Measurements from ENCODE around the gene RPS3. TPM values are rescaled to one million over a fixed set of nuclear protein-coding genes. Genes with fewer than 3 reads are reported as not detected.

The RPS3 gene
- total RNA-seq, 1 donor = 1,703 TPM

- no peak for TF ChIP-seq CTCF (IDR thresholded peaks at IDR 0.05; ENCODE audit: insufficient read depth, low read depth, low read length)
- no peak overlapping the region for H3K4me3 ChIP-seq (ENCODE audit: low read depth, low read length)
- no peak for DNase-seq (ENCODE audit: low read depth)
Observed at GRCh38 chr11:75380716-75381420, 18.4 kb upstream of the RPS3 start.

GRCh38 chr11:75383246-75383645 is 16.1 kb upstream of the RPS3 start:
- no peak overlapping the region for H3K4me3 ChIP-seq (ENCODE audit: low read depth, low read length)
- TF ChIP-seq CTCF (IDR thresholded peaks at IDR 0.05; ENCODE audit: insufficient read depth, low read depth, low read length) = no peak
- no peak for DNase-seq (ENCODE audit: low read depth)

GRCh38 chr11:75384438-75385080 is 14.8 kb upstream of the RPS3 start:
- H3K4me3 ChIP-seq (ENCODE audit: low read depth, low read length) = no peak overlapping the region
- TF ChIP-seq CTCF (IDR thresholded peaks at IDR 0.05; ENCODE audit: insufficient read depth, low read depth, low read length) = peak; percentile 96
- DNase-seq (ENCODE audit: low read depth) = peak; percentile 69

- H3K4me3 ChIP-seq (ENCODE audit: low read depth, low read length) = no peak overlapping the region
- no peak for TF ChIP-seq CTCF (IDR thresholded peaks at IDR 0.05; ENCODE audit: insufficient read depth, low read depth, low read length)
- peak; percentile 18 for DNase-seq (ENCODE audit: low read depth)
Observed at GRCh38 chr11:75386942-75387630, 12.2 kb upstream of the RPS3 start.

GRCh38 chr11:75387736-75388294 is 11.5 kb upstream of the RPS3 start:
- H3K4me3 ChIP-seq (ENCODE audit: low read depth, low read length) = no peak overlapping the region
- no peak for TF ChIP-seq CTCF (IDR thresholded peaks at IDR 0.05; ENCODE audit: insufficient read depth, low read depth, low read length)
- no peak for DNase-seq (ENCODE audit: low read depth)

GRCh38 chr11:75388386-75389275 is 10.7 kb upstream of the RPS3 start:
- peak; percentile 78 for DNase-seq (ENCODE audit: low read depth)
- TF ChIP-seq CTCF (IDR thresholded peaks at IDR 0.05; ENCODE audit: insufficient read depth, low read depth, low read length) = peak; percentile 78
- H3K4me3 ChIP-seq (ENCODE audit: low read depth, low read length) = no peak overlapping the region

Measured in fibroblast of villous mesenchyme (primary cell).